ENCODE measurements around the gene SLC25A39. TPM values are rescaled to one million over a fixed set of nuclear protein-coding genes. Genes with fewer than 3 reads are reported as not detected.

Gene SLC25A39
- total and polyA plus RNA-seq, 2 of the 4 experiments (the other 2 are of a cell fraction): 49.1 to 99.7 TPM

- Histone ChIP-seq H3K18ac (ENCODE audit: low read depth, low read length) (no peak overlapping the region), H2BK15ac (ENCODE audit: low read depth, low read length) (no peak overlapping the region), H3K27me3 (ENCODE audit: control insufficient read depth, insufficient read depth, low read length) (peaks cover 13% of the 10 kb centered on the region; the same call in 1 of the 2 replicates), H3K23ac (ENCODE audit: low read depth, low read length) (no peak overlapping the region), H4K5ac (ENCODE audit: low read depth, low read length) (no peak overlapping the region), H2BK20ac (ENCODE audit: low read depth, low read length) (no peak overlapping the region), H2AK9ac (replicated peaks; ENCODE audit: low read depth, low read length, poor library complexity) (no peak overlapping the region), H3K36me3 (ENCODE audit: control insufficient read depth, insufficient read depth, low read length) (no peaks in the 10 kb centered on the region), H4K91ac (ENCODE audit: insufficient read depth, low read depth, low read length) (no peak overlapping the region), H3K4me1 (ENCODE audit: control insufficient read depth, insufficient read depth, low read length) (no peaks in the 10 kb centered on the region), H2BK5ac (ENCODE audit: low read depth, low read length, poor library complexity, severe bottlenecking) (no peak overlapping the region), H3K14ac (replicated peaks; ENCODE audit: low read depth, low read length) (no peak overlapping the region), H3K79me1 (ENCODE audit: low read depth in 1 of 2, low read length in 2 of 2) (no peaks in the 10 kb centered on the region), H3K4me2 (ENCODE audit: low read depth, low read length) (no peak overlapping the region), H3K56ac (ENCODE audit: extremely low read depth, insufficient read depth, low read length) (no peak overlapping the region), H2AK5ac (ENCODE audit: low read depth, low read length) (no peak overlapping the region), H4K8ac (ENCODE audit: low read depth in 2 of 2, low read length in 2 of 2) (no peak overlapping the region), H3K4ac (ENCODE audit: low read depth, low read length) (no peak overlapping the region), H2AFZ (replicated peaks; ENCODE audit: low read length, poor library complexity) (no peak overlapping the region), H2BK120ac (ENCODE audit: low read depth, low read length) (no peak overlapping the region), H3K9me1 (ENCODE audit: insufficient read depth, low read length) (no peaks in the 10 kb centered on the region), H3K9ac (ENCODE audit: low read depth, low read length) (no peak overlapping the region), H3K9me3 (ENCODE audit: control insufficient read depth, insufficient read depth, low read length) (no peaks in the 10 kb centered on the region), H3K27ac (ENCODE audit: insufficient read depth, low read length) (no peak overlapping the region), H3K4me3 (ENCODE audit: insufficient read depth, low read depth, low read length) (no peak overlapping the region), H4K20me1 (ENCODE audit: insufficient read depth, low read length) (no peaks in the 10 kb centered on the region)
- BruUV-seq (replicated peaks): no TSS peak
- DNase-seq: no peak
- POLR2A ChIA-PET (ENCODE audit: unreplicated experiment): no interaction called here
- TF ChIP-seq CTCF (conservative IDR thresholded peaks at IDR 0.05; ENCODE audit: low read depth, low read length) (no peak), SMC3 (IDR thresholded peaks at IDR 0.05; ENCODE audit: low read depth, low read length) (no peak), POLR2A (IDR thresholded peaks at IDR 0.05; ENCODE audit: low read depth, low read length) (no peak), BHLHE40 (IDR thresholded peaks at IDR 0.05; ENCODE audit: low read depth, low read length) (no peak), RCOR1 (IDR thresholded peaks at IDR 0.05; ENCODE audit: insufficient replicate concordance, low read length) (no peak), NFE2L2 (IDR thresholded peaks at IDR 0.05; ENCODE audit: low read depth, low read length) (no peak), RFX5 (IDR thresholded peaks at IDR 0.05; ENCODE audit: low read depth, low read length) (no peak), RAD21 (IDR thresholded peaks at IDR 0.05; ENCODE audit: low read length) (no peak), MAZ (IDR thresholded peaks at IDR 0.05; ENCODE audit: borderline replicate concordance, low read depth, low read length) (no peak), ELK1 (IDR thresholded peaks at IDR 0.05; ENCODE audit: borderline replicate concordance, low read depth, low read length) (no peak), CHD1 (IDR thresholded peaks at IDR 0.05; ENCODE audit: low read depth, low read length) (no peak), MAFK (IDR thresholded peaks at IDR 0.05; ENCODE audit: low read depth, low read length) (no peak)
- CTCF ChIA-PET: no interaction called here
- intact Hi-C loops (cut with micrococcal nuclease) (no loop called here), dilution Hi-C loops (cut with HindIII; ENCODE audit: low sequenced_read_pairs, unreplicated experiment) (no loop called here), in situ Hi-C loops (cut with MboI; ENCODE audit: low sequenced_read_pairs) (no loop called here)
- no CpG with 5 or more reads among the region's 5 CpGs for WGBS, 2 experiments (ENCODE audit: extremely low coverage in 2 of 2, insufficient read length in 1 of 2)
- ATAC-seq (ENCODE audit: low read depth): no peak
Observed at GRCh38 chr17:44335968-44336367, 11.3 kb upstream of the SLC25A39 start.

All from IMR-90 (cell line).